Endodermal cell (in vitro differentiated cells): Measurements from ENCODE around the gene PATZ1. TPM values are rescaled to one million over a fixed set of nuclear protein-coding genes. Genes with fewer than 3 reads are reported as not detected.

Experiments
- DNase-seq: peaks from one replicate; pipeline ENCODE4 v3.0.0-alpha.2; 2017
- H3K27ac ChIP-seq: 2 replicates; pipeline ENCODE4 v1.5.1; 2013; ENCODE audit warnings: mild to moderate bottlenecking, low read depth, low read length, moderate library complexity
- H3K27me3 ChIP-seq: 2 replicates; pipeline ENCODE4 v1.6.1; 2013; ENCODE audit warnings: mild to moderate bottlenecking, low read length, moderate library complexity; ENCODE audit not compliant: insufficient read depth, control insufficient read depth, poor library complexity, severe bottlenecking
- H3K36me3 ChIP-seq: 2 replicates; pipeline ENCODE4 v1.7.0; 2013; ENCODE audit warnings: mild to moderate bottlenecking, low read length, moderate library complexity; ENCODE audit not compliant: control insufficient read depth, insufficient read depth
- H3K4me1 ChIP-seq: one replicate; pipeline ENCODE4 v1.7.0; 2013; ENCODE audit warnings: low read length; ENCODE audit not compliant: control insufficient read depth, insufficient read depth
- H3K4me3 ChIP-seq: 2 replicates; pipeline ENCODE4 v1.5.1; 2013; ENCODE audit warnings: mild to moderate bottlenecking, low read length, moderate library complexity
- H3K9ac ChIP-seq: 2 replicates; pipeline ENCODE4 v1.6.1; 2013; ENCODE audit warnings: mild to moderate bottlenecking, low read length, moderate library complexity; ENCODE audit not compliant: poor library complexity, severe bottlenecking; ENCODE audit errors: extremely low read depth
- H3K9me3 ChIP-seq: 2 replicates; pipeline ENCODE4 v1.6.1; 2013; ENCODE audit warnings: mild to moderate bottlenecking, low read length, moderate library complexity; ENCODE audit not compliant: control insufficient read depth
- H3K27ac Mint-ChIP-seq: 2 replicates; pipeline ENCODE4 v1.8.0; 2020; ENCODE audit warnings: mixed read lengths
- H3K27me3 Mint-ChIP-seq: 2 replicates; pipeline ENCODE4 v1.8.0; 2021; ENCODE audit warnings: mild to moderate bottlenecking, mixed read lengths; ENCODE audit not compliant: insufficient read depth
- H3K36me3 Mint-ChIP-seq: 2 replicates; pipeline ENCODE4 v1.8.0; 2020; ENCODE audit warnings: low read depth, mixed read lengths
- H3K4me1 Mint-ChIP-seq: 2 replicates; pipeline ENCODE4 v1.8.0; 2020; ENCODE audit warnings: mixed read lengths
- H3K4me3 Mint-ChIP-seq: 2 replicates; pipeline ENCODE4 v1.8.0; 2020; ENCODE audit warnings: mild to moderate bottlenecking, moderate library complexity, mixed read lengths
- H3K9me3 Mint-ChIP-seq: 2 replicates; pipeline ENCODE4 v1.8.0; 2020; ENCODE audit warnings: mild to moderate bottlenecking, mixed read lengths
- CTCF ChIP-seq: fragments of 200-600 bp; sonication (generic); conservative IDR thresholded peaks from 2 replicates; pipeline ENCODE4 v1.5.0; 2021; ENCODE audit warnings: antibody characterized with exemption, mild to moderate bottlenecking
- WGBS, 2 experiments: methylation state at CpG; one replicate each; pipeline versions ENCODE4 v1.1.5 to v1.1.7; 2013; ENCODE audit warnings: missing lambda C conversion rate in 2 of 2, mixed read lengths in 1 of 2; ENCODE audit not compliant: insufficient coverage in 1 of 2, insufficient read length in 1 of 2; 5-methylcytosine and 5-hydroxymethylcytosine counted together
- total RNA-seq, 2 donors: library from RNA; stranded (reverse); fragmentation: NEBNext Ultra II Directional in 1 of 2; extraction: Animal tissue kit (Norgen Biotek cat#: 25700) in 1 of 2; gene quantifications; 2 replicates in 1 of 2; 3 replicates in 1 of 2; pipeline ENCODE4 v1.2.1, GENCODE V29; 2021

Gene PATZ1
- total RNA-seq, 2 donors from 2014 or later = 49.2 to 57.1 TPM

GRCh38 chr22:31344256-31344577, 1.9 kb downstream of the PATZ1 start:
- peaks cover 46% of the 10 kb centered on the region for H3K36me3 Mint-ChIP-seq
- peaks cover 53% of the 10 kb centered on the region for H3K4me1 Mint-ChIP-seq
- H3K9me3 Mint-ChIP-seq = no peaks in the 10 kb centered on the region
- peak overlapping the region; percentile 80 for H3K4me3 Mint-ChIP-seq
- H3K27me3 Mint-ChIP-seq = no peaks in the 10 kb centered on the region
- DNase-seq = no peak
- Histone ChIP-seq H3K27me3 (no peaks in the 10 kb centered on the region), H3K9me3 (no peaks in the 10 kb centered on the region), H3K4me3 (peak overlapping the region; percentile 91), H3K27ac (peak overlapping the region; percentile 94), H3K4me1 (peaks cover 23% of the 10 kb centered on the region), H3K9ac (peak overlapping the region; percentile 66), H3K36me3 (peaks cover 55% of the 10 kb centered on the region)
- peak overlapping the region; percentile 89 for H3K27ac Mint-ChIP-seq
- TF ChIP-seq CTCF = no peak
- WGBS, 2 experiments = 84 to 86% methylated on average over 11 to 12 of the region's 12 CpGs

GRCh38 chr22:31343235-31344191, 2.6 kb downstream of the PATZ1 start:
- Histone ChIP-seq H3K4me1 (peaks cover 24% of the 10 kb centered on the region), H3K9me3 (no peaks in the 10 kb centered on the region), H3K9ac (peak overlapping the region; percentile 66), H3K4me3 (peak overlapping the region; percentile 91), H3K36me3 (peaks cover 60% of the 10 kb centered on the region), H3K27ac (peak overlapping the region; percentile 94), H3K27me3 (no peaks in the 10 kb centered on the region)
- H3K4me3 Mint-ChIP-seq = peak overlapping the region; percentile 80
- no peaks in the 10 kb centered on the region for H3K9me3 Mint-ChIP-seq
- H3K4me1 Mint-ChIP-seq = peaks cover 56% of the 10 kb centered on the region
- TF ChIP-seq CTCF = no peak
- peak overlapping the region; percentile 89 for H3K27ac Mint-ChIP-seq
- peak; percentile 87 for DNase-seq
- 10 to 18% methylated on average over 9 to 18 of the region's 18 CpGs for WGBS, 2 experiments
- H3K27me3 Mint-ChIP-seq = no peaks in the 10 kb centered on the region
- H3K36me3 Mint-ChIP-seq = peaks cover 52% of the 10 kb centered on the region

GRCh38 chr22:31342389-31343140, 3.6 kb downstream of the PATZ1 start:
- H3K4me3 Mint-ChIP-seq = peak overlapping the region; percentile 80
- Histone ChIP-seq H3K27ac (peak overlapping the region; percentile 94), H3K9ac (peak overlapping the region; percentile 66), H3K27me3 (no peaks in the 10 kb centered on the region), H3K9me3 (no peaks in the 10 kb centered on the region), H3K36me3 (peaks cover 70% of the 10 kb centered on the region), H3K4me3 (peak overlapping the region; percentile 91), H3K4me1 (peaks cover 24% of the 10 kb centered on the region)
- no peaks in the 10 kb centered on the region for H3K9me3 Mint-ChIP-seq
- no peak for TF ChIP-seq CTCF
- peak overlapping the region; percentile 89 for H3K27ac Mint-ChIP-seq
- H3K36me3 Mint-ChIP-seq = peaks cover 62% of the 10 kb centered on the region
- DNase-seq = no peak
- 64 to 71% methylated on average over 6 to 16 of the region's 16 CpGs for WGBS, 2 experiments
- H3K27me3 Mint-ChIP-seq = no peaks in the 10 kb centered on the region
- H3K4me1 Mint-ChIP-seq = peaks cover 56% of the 10 kb centered on the region
